K562 (cell line): ENCODE measurements around the gene CARD10. TPM values are rescaled to one million over a fixed set of nuclear protein-coding genes. Genes with fewer than 3 reads are reported as not detected.

Experiments used
- ATAC-seq: fragments of 200-7000 bp; cut with Tn5 transposase; 3 replicates; pipeline ENCODE4 v1.9.1; 2020; ENCODE audit warnings: moderate library complexity
- BruUV-seq: library from RNA; stranded (reverse); fragments of 400-500 nt; replicated peaks from 2 replicates; lab custom pipeline; 2021; lab: Mats Ljungman, UMichigan
- CTCF ChIA-PET: fragments of 300-600 bp; formaldehyde crosslinking; extraction: SDS; loops from one replicate; lab custom pipeline; 2021; ENCODE audit warnings: low intra/inter-chr PET ratio; lab: Yijun Ruan, JAX
- POLR2A ChIA-PET: fragments of 300-600, 350-650 bp; sonication (Branson Sonifier 250); formaldehyde crosslinking; extraction: SDS; loops from one replicate; lab custom pipeline; 2021; ENCODE audit warnings: antibody characterized with exemption, inconsistent platforms; lab: Yijun Ruan, JAX
- DNase-seq, 4 experiments: peaks; one replicate each; pipeline versions ENCODE4 v3.0.0 to v3.0.0-alpha.2; 2011 to 2018; ENCODE audit warnings: low spot score in 3 of 4, mixed read lengths in 3 of 4; ENCODE audit errors: extremely low read depth in 1 of 4
- FAIRE-seq: peaks from 2 replicates; lab custom pipeline; 2011; peaks lifted over from hg19 to GRCh38; lab: Jason Lieb, UNC
- H2AFZ ChIP-seq: 2 replicates; pipeline ENCODE4 v1.6.0; 2011; ENCODE audit warnings: low read depth, low read length, control low read depth, inconsistent platforms
- H3K27ac ChIP-seq: fragments of 200-600 bp; 3 replicates; pipeline ENCODE4 v1.8.0; 2011; ENCODE audit warnings: low read depth, mild to moderate bottlenecking, control low read depth, inconsistent platforms, low read length, moderate library complexity, mixed read lengths; ENCODE audit errors: extremely low read depth
- H3K27me3 ChIP-seq, 2 experiments: fragments of 300-600 bp in 1 of 2; 2 replicates in 1 of 2; 3 replicates in 1 of 2; pipeline versions ENCODE4 v1.6.0 to v1.8.0; 2011; ENCODE audit warnings: inconsistent platforms in 2 of 2, low read length in 2 of 2, mild to moderate bottlenecking in 1 of 2, mixed read lengths in 1 of 2, moderate library complexity in 1 of 2; ENCODE audit not compliant: control insufficient read depth in 2 of 2, insufficient read depth in 2 of 2
- H3K36me3 ChIP-seq: fragments of 300-600 bp; 3 replicates; pipeline ENCODE4 v1.8.0; 2011; ENCODE audit warnings: mild to moderate bottlenecking, low read length, inconsistent platforms; ENCODE audit not compliant: control insufficient read depth, insufficient read depth
- H3K4me1 ChIP-seq, 2 experiments: fragments of 200-600 bp in 1 of 2; replicated peaks in 1 of 2; 2 replicates in 1 of 2; 3 replicates in 1 of 2; pipeline versions ENCODE4 v1.5.1 to v1.8.0; 2011; ENCODE audit warnings: inconsistent platforms in 2 of 2, low read length in 2 of 2, mild to moderate bottlenecking in 1 of 2, mixed read lengths in 1 of 2, moderate library complexity in 1 of 2; ENCODE audit not compliant: control insufficient read depth in 2 of 2, insufficient read depth in 2 of 2
- H3K4me2 ChIP-seq: 2 replicates; pipeline ENCODE4 v1.6.1; 2011; ENCODE audit warnings: low read length, control low read depth, inconsistent platforms, mixed read lengths; ENCODE audit not compliant: insufficient read depth
- H3K4me3 ChIP-seq: fragments of 200-600 bp; sonication (generic), shearing (Covaris generic); 2 replicates; pipeline ENCODE4 v1.5.1; 2016; ENCODE audit warnings: control low read depth, inconsistent platforms
- H3K79me2 ChIP-seq: fragments of 200-600 bp; 3 replicates; pipeline ENCODE4 v1.8.0; 2011; ENCODE audit warnings: low read length, inconsistent platforms; ENCODE audit not compliant: control insufficient read depth, insufficient read depth
- H3K9ac ChIP-seq, 2 experiments: 2 replicates each; pipeline versions ENCODE4 v1.6.0 to v1.6.1; 2011; ENCODE audit warnings: low read depth in 2 of 2, low read length in 2 of 2, control low read depth in 1 of 2, inconsistent platforms in 1 of 2, mild to moderate bottlenecking in 1 of 2, mixed read lengths in 1 of 2; ENCODE audit not compliant: insufficient read depth in 1 of 2
- H3K9me1 ChIP-seq: one replicate; pipeline ENCODE4 v1.6.0; 2011; ENCODE audit warnings: inconsistent platforms, mild to moderate bottlenecking, low read length, moderate library complexity; ENCODE audit not compliant: control insufficient read depth, insufficient read depth
- H3K9me3 ChIP-seq: replicated peaks from 2 replicates; pipeline ENCODE4 v1.5.1; 2011; ENCODE audit warnings: low read depth, low read length, inconsistent platforms; ENCODE audit not compliant: control insufficient read depth, insufficient read depth
- H4K20me1 ChIP-seq: replicated peaks from 2 replicates; pipeline ENCODE4 v1.6.1; 2011; ENCODE audit warnings: low read length, inconsistent platforms, mixed read lengths; ENCODE audit not compliant: control insufficient read depth, insufficient read depth
- ATF7 ChIP-seq: fragments of 450-650 bp; IDR thresholded peaks from 2 replicates; pipeline ENCODE4 v1.7.1; 2014; ENCODE audit warnings: mild to moderate bottlenecking, moderate library complexity
- DDX20 ChIP-seq: fragments of 450-650 bp; IDR thresholded peaks from 2 replicates; pipeline ENCODE4 v1.6.1; 2016; ENCODE audit warnings: missing genetic modification characterization, low read depth, mild to moderate bottlenecking, missing compliant biosample characterization, moderate library complexity
- KDM2B ChIP-seq: fragments of 250-450 bp; sonication (Bioruptor Pico); IDR thresholded peaks from 2 replicates; pipeline ENCODE4 v1.8.0; 2021; ENCODE audit warnings: mild to moderate bottlenecking, moderate library complexity
- MCM7 ChIP-seq, 2 experiments: fragments of 450-650 bp; IDR thresholded peaks; 2 replicates each; pipeline ENCODE4 v1.6.1; 2016 to 2018
- MIER1 ChIP-seq: fragments of 450-650 bp; IDR thresholded peaks from 2 replicates; pipeline ENCODE4 v1.6.1; 2016; ENCODE audit warnings: antibody characterized with exemption, mild to moderate bottlenecking, low read depth
- POU5F1 ChIP-seq: fragments of 150-350 bp; IDR thresholded peaks from 2 replicates; pipeline ENCODE4 v1.6.1; 2014; ENCODE audit warnings: borderline replicate concordance, low read length, low read depth, mild to moderate bottlenecking; ENCODE audit not compliant: partially characterized antibody
- ZNF41 ChIP-seq: fragments of 250-450 bp; sonication (Bioruptor Pico); conservative IDR thresholded peaks from 2 replicates; pipeline ENCODE4 v1.4.0; 2020; ENCODE audit warnings: mild to moderate bottlenecking
- ZNF507 ChIP-seq: conservative IDR thresholded peaks from 2 replicates; pipeline ENCODE4 v1.6.1; 2017; ENCODE audit warnings: missing genetic modification characterization, missing compliant biosample characterization
- ZNF668 ChIP-seq: fragments of 250-450 bp; sonication (Bioruptor Pico); IDR thresholded peaks from 2 replicates; pipeline ENCODE4 v1.8.0; 2022; ENCODE audit warnings: mild to moderate bottlenecking, inconsistent platforms
- WGBS: fragments of 100-300 bp; shearing (Covaris generic); methylation state at CpG from one replicate; pipeline ENCODE4 v1.1.6; 2016; ENCODE audit warnings: low coverage, mixed read lengths; ENCODE audit not compliant: insufficient coverage; ENCODE audit errors: missing lambda C conversion rate; 5-methylcytosine and 5-hydroxymethylcytosine counted together
- in situ Hi-C: fragments of 300-500 bp; cut with MboI; formaldehyde crosslinking; loops from 4 replicates; pipeline ENCODE4 v1.15.0; 2018; ENCODE audit warnings: inconsistent platforms, mixed read lengths
- intact Hi-C: fragments of 100-400 bp; cut with micrococcal nuclease; formaldehyde crosslinking; loops from 2 replicates; pipeline ENCODE4 v1.14.2; 2022
- polyA plus RNA-seq, 8 experiments: library from polyadenylated mRNA; depleted of rRNA in 4 of 8; stranded (reverse) in 5 of 8; unstranded in 3 of 8; fragments of >200 nt; fragmentation: Nextera tagmentation in 2 of 8; fragmentation: Illumina TruSeq in 1 of 8; extraction: Ambion mirVana in 2 of 8; extraction: Trizol in 1 of 8; gene quantifications; 2 replicates each; pipeline versions ENCODE4 v1.2.1 to v1.2.3, GENCODE V29; 2011 to 2014; ENCODE audit warnings: inconsistent platforms in 1 of 8, missing spikeins in 1 of 8
- total RNA-seq, 7 experiments: library from RNA; depleted of rRNA in 6 of 7; stranded (reverse); fragments of >200 nt in 6 of 7; fragmentation: Illumina TruSeq in 2 of 7; extraction: Trizol in 2 of 7; gene quantifications; 2 replicates each; pipeline versions ENCODE4 v1.2.1 to v1.2.3, GENCODE V29; 2011 to 2021; ENCODE audit warnings: low replicate concordance in 1 of 7
- TF ChIP-seq, protein P1 (sequence below): fragments of 450-650 bp; IDR thresholded peaks from 2 replicates; pipeline ENCODE4 v1.7.0; 2016; ENCODE audit warnings: borderline replicate concordance
- TF ChIP-seq, protein P2 (sequence below): fragments of 250-450 bp; sonication (Bioruptor Pico); IDR thresholded peaks from 2 replicates; pipeline ENCODE4 v1.8.0; 2021; ENCODE audit warnings: moderate library complexity, mild to moderate bottlenecking, inconsistent platforms

CARD10 gene
- total and polyA plus RNA-seq, 9 of the 15 experiments (the other 6 are each of a cell fraction or from before 2014, with no cell fraction given): 0.13 to 5.8 (median 1.6) TPM

DNA sequence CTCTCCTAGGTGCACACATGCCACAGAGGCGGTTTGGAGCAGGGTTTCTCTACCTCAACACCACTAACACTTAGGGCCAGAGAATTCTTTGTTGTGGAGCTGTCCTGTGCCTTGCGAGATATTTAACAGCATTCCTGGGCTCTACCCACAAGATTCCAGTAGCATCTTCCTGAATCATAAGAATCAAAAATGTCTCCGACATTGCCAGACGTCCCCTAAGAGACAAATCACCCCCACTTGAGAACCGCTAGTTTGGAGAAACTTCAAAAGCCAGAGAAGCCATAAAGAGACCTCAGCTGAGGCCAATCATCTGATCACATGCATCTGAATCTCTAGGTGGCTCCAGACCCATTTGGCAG lies 49.1 kb downstream of the CARD10 start:
- Histone ChIP-seq H3K4me1 (no peaks in the 10 kb centered on the region; a peak in 1 of 5 replicates), H2AFZ (no peak overlapping the region), H3K9me3 (no peaks in the 10 kb centered on the region)
- no peak for TF ChIP-seq KDM2B (CRISPR knock-in tag)
- TF ChIP-seq MIER1: no peak
- no peak for TF ChIP-seq ZNF668 (CRISPR knock-in tag)
- no peak for TF ChIP-seq POU5F1
- no peak for TF ChIP-seq DDX20
- TF ChIP-seq ZNF507 (tag): no peak
- no peak for TF ChIP-seq ATF7
- TF ChIP-seq, protein P1, sequence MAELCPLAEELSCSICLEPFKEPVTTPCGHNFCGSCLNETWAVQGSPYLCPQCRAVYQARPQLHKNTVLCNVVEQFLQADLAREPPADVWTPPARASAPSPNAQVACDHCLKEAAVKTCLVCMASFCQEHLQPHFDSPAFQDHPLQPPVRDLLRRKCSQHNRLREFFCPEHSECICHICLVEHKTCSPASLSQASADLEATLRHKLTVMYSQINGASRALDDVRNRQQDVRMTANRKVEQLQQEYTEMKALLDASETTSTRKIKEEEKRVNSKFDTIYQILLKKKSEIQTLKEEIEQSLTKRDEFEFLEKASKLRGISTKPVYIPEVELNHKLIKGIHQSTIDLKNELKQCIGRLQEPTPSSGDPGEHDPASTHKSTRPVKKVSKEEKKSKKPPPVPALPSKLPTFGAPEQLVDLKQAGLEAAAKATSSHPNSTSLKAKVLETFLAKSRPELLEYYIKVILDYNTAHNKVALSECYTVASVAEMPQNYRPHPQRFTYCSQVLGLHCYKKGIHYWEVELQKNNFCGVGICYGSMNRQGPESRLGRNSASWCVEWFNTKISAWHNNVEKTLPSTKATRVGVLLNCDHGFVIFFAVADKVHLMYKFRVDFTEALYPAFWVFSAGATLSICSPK: no peak
- TF ChIP-seq, protein P2, sequence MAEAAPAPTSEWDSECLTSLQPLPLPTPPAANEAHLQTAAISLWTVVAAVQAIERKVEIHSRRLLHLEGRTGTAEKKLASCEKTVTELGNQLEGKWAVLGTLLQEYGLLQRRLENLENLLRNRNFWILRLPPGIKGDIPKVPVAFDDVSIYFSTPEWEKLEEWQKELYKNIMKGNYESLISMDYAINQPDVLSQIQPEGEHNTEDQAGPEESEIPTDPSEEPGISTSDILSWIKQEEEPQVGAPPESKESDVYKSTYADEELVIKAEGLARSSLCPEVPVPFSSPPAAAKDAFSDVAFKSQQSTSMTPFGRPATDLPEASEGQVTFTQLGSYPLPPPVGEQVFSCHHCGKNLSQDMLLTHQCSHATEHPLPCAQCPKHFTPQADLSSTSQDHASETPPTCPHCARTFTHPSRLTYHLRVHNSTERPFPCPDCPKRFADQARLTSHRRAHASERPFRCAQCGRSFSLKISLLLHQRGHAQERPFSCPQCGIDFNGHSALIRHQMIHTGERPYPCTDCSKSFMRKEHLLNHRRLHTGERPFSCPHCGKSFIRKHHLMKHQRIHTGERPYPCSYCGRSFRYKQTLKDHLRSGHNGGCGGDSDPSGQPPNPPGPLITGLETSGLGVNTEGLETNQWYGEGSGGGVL (CRISPR knock-in tag): no peak
- TF ChIP-seq MCM7 (IDR thresholded peaks at IDR 0.05): no peak
- TF ChIP-seq ZNF41 (CRISPR knock-in tag): no peak
- TF ChIP-seq, all 486 proteins: peak for 0
- no peaks in the 10 kb centered on the region for H3K36me3 ChIP-seq
- H3K4me3 ChIP-seq: no peak overlapping the region
- FAIRE-seq (no peak), DNase-seq (no peak), ATAC-seq (no peak)
- intact Hi-C loops (no loop called here), in situ Hi-C loops (no loop called here)
- H3K27ac ChIP-seq: no peak overlapping the region
- peaks cover 3 to 42% of the 10 kb centered on the region in 2 experiments; a peak in 3 of 5 replicates for H3K27me3 ChIP-seq
- no peak overlapping the region for H3K4me2 ChIP-seq
- no TSS peak for BruUV-seq
- WGBS: 0% methylated on average over 5 of the region's 5 CpGs
- H4K20me1 ChIP-seq: no peaks in the 10 kb centered on the region
- ChIA-PET POLR2A (no interaction called here), CTCF (no interaction called here)
- no peak overlapping the region for H3K9ac ChIP-seq
- H3K9me1 ChIP-seq: no peaks in the 10 kb centered on the region
- no peaks in the 10 kb centered on the region for H3K79me2 ChIP-seq
